Endothelial cell (in vitro differentiated cells): ENCODE data around the gene C12orf60. TPM values are rescaled to one million over a fixed set of nuclear protein-coding genes. Genes with fewer than 3 reads are reported as not detected.
A peak's percentile ranks its signal among the peaks of the same experiment; 100 is the strongest.

Experiments used
- DNase-seq: peaks from one replicate; pipeline ENCODE4 v3.0.0; 2021; ENCODE audit warnings: low spot score
- H3K27ac Mint-ChIP-seq: one replicate; pipeline ENCODE4 v1.8.0; 2021; ENCODE audit warnings: mixed read lengths, inconsistent platforms; ENCODE audit not compliant: unreplicated experiment
- H3K27me3 Mint-ChIP-seq: one replicate; pipeline ENCODE4 v1.8.0; 2021; ENCODE audit warnings: mild to moderate bottlenecking, moderate library complexity, mixed read lengths, inconsistent platforms; ENCODE audit not compliant: unreplicated experiment
- H3K36me3 Mint-ChIP-seq: one replicate; pipeline ENCODE4 v1.8.0; 2021; ENCODE audit warnings: mild to moderate bottlenecking, low read depth, mixed read lengths, inconsistent platforms; ENCODE audit not compliant: unreplicated experiment
- H3K4me1 Mint-ChIP-seq: one replicate; pipeline ENCODE4 v1.8.0; 2021; ENCODE audit warnings: mild to moderate bottlenecking, mixed read lengths, inconsistent platforms; ENCODE audit not compliant: unreplicated experiment
- H3K4me3 Mint-ChIP-seq: one replicate; pipeline ENCODE4 v1.8.0; 2021; ENCODE audit warnings: mild to moderate bottlenecking, mixed read lengths, inconsistent platforms; ENCODE audit not compliant: unreplicated experiment
- H3K9me3 Mint-ChIP-seq: one replicate; pipeline ENCODE4 v1.8.0; 2021; ENCODE audit warnings: mixed read lengths, inconsistent platforms; ENCODE audit not compliant: unreplicated experiment
- total RNA-seq: library from RNA; stranded (reverse); fragmentation: NEBNext Ultra II Directional; extraction: Animal tissue kit (Norgen Biotek cat#: 25700); gene quantifications from one replicate; pipeline ENCODE4 v1.2.1, GENCODE V29; 2021; ENCODE audit not compliant: unreplicated experiment
- TF ChIP-seq, protein P1 (sequence below): fragments of 200-600 bp; sonication (generic); IDR thresholded peaks from one replicate; pipeline ENCODE4 v1.5.0; 2021; ENCODE audit warnings: antibody characterized with exemption; ENCODE audit not compliant: unreplicated experiment

The C12orf60 gene
- total RNA-seq, 1 donor from 2014 or later: 1.8 TPM

DNA sequence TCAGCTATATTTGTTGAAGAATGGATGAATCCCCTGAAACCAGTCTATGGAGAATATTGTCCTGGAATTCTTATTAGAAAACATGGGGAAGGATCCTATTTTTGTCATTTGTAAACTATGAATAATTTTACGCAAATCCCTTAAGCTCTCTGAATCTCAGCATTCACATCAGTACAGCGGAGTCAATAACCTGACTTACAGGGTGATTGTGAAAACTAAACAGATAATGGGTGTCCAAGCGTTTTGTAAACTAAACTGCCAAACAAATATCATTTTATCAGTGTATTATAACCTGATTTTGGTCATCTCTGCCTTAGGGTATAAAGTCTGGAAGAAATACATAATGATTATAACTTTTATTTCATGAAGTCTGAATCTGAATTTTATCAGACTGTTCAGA, 29.9 kb downstream of the C12orf60 start:
- Mint-ChIP-seq H3K4me1 (peaks cover 27% of the 10 kb centered on the region), H3K27me3 (peaks cover 4% of the 10 kb centered on the region), H3K27ac (no peak overlapping the region), H3K4me3 (no peak overlapping the region), H3K9me3 (no peaks in the 10 kb centered on the region), H3K36me3 (no peaks in the 10 kb centered on the region)
- TF ChIP-seq, protein P1, sequence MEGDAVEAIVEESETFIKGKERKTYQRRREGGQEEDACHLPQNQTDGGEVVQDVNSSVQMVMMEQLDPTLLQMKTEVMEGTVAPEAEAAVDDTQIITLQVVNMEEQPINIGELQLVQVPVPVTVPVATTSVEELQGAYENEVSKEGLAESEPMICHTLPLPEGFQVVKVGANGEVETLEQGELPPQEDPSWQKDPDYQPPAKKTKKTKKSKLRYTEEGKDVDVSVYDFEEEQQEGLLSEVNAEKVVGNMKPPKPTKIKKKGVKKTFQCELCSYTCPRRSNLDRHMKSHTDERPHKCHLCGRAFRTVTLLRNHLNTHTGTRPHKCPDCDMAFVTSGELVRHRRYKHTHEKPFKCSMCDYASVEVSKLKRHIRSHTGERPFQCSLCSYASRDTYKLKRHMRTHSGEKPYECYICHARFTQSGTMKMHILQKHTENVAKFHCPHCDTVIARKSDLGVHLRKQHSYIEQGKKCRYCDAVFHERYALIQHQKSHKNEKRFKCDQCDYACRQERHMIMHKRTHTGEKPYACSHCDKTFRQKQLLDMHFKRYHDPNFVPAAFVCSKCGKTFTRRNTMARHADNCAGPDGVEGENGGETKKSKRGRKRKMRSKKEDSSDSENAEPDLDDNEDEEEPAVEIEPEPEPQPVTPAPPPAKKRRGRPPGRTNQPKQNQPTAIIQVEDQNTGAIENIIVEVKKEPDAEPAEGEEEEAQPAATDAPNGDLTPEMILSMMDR: no peak
- no peak for DNase-seq

DNA sequence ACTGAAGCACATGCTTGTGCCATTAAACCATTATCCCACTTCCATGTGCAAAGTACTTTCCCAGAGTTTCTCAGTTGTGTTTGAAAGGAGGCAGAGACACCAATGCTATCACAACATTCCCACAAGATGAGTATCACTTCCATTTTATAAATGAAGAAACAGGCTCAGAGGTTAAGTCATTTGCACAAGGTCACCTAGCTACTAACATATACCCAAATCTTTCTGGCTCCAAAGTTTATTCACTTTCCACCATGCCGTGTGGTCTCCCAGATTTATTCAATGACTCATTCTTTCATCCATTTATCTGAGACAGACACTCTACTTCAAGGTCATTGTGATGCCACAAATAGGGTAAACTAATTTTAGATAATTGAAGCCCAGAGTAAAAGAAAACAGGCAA, 30.5 kb downstream of the C12orf60 start:
- no peak for DNase-seq
- H3K4me1 Mint-ChIP-seq: peaks cover 27% of the 10 kb centered on the region

DNA sequence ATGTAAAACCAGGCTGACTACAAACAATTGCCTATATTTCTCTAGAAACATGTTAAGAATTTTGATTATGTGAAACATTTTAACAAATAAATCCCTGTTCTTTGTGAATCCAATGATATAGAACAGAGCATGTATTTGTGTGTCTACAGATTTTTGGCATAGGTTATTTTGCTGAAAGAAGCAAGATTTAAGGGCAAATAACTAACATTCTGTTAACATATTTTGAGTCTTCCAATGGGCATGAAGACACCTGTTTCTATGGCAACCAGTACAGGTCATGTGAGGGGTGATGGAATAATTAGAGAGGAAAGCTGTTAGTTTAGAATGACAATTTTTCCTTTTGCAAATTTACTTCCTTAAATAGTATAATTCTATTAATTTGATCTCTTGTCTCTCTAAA, 31.0 kb downstream of the C12orf60 start:
- Mint-ChIP-seq H3K4me1 (peaks cover 27% of the 10 kb centered on the region), H3K27me3 (peaks cover 4% of the 10 kb centered on the region), H3K9me3 (no peaks in the 10 kb centered on the region), H3K36me3 (peaks cover 3% of the 10 kb centered on the region), H3K4me3 (no peak overlapping the region), H3K27ac (peak overlapping the region; percentile 93)
- DNase-seq: no peak
- TF ChIP-seq, protein P1: no peak

More for the DNA sequence above, 30.5 kb downstream of the C12orf60 start:
- Mint-ChIP-seq H3K27ac (peak overlapping the region; percentile 93), H3K4me3 (no peak overlapping the region), H3K36me3 (no peaks in the 10 kb centered on the region), H3K9me3 (no peaks in the 10 kb centered on the region), H3K27me3 (peaks cover 4% of the 10 kb centered on the region)
- TF ChIP-seq, protein P1: no peak

DNA sequence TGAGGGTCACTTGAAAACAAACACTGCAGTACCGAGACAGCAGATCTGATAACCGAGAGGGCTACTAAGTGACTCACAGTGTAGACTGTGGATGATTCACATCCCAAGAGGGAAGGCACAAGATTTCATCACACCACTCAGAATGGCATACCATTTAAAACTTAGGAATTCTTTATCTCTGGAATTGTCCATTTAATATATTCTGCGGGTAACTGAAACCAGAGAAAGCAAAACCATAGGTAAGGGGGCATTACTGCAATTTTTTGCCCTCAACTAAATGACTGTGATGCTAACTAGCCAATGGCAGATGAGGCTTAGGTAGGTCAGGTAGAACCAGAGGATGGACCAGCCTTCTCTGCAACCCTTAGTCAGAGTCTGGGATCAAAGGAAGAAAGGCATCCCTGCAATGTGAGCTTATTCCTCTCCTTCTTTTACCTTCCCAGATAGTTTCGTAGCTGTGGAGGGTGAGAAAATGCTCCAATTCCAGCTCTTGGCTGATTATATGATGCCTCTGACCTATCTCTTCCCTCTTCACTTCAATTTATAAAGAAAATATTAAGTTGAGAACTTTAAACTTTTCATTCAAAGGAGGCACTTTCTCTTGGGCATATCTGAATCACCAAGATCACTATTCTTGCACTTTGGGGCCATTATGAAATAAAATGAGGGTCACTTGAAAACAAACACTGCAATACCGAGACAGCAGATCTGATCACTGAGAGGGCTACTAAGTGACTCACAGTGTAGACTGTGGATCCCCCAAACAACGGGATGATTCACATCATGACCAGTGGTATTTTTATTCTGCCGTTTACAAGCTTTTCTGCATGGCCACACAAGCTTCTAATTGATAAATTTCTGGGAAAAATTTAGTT, 33.1 kb downstream of the C12orf60 start:
- Mint-ChIP-seq H3K4me3 (no peak overlapping the region), H3K4me1 (peaks cover 27% of the 10 kb centered on the region), H3K9me3 (no peaks in the 10 kb centered on the region), H3K27ac (peak overlapping the region; percentile 39), H3K27me3 (peaks cover 4% of the 10 kb centered on the region), H3K36me3 (peaks cover 8% of the 10 kb centered on the region)
- TF ChIP-seq, protein P1: no peak
- DNase-seq: no peak

DNA sequence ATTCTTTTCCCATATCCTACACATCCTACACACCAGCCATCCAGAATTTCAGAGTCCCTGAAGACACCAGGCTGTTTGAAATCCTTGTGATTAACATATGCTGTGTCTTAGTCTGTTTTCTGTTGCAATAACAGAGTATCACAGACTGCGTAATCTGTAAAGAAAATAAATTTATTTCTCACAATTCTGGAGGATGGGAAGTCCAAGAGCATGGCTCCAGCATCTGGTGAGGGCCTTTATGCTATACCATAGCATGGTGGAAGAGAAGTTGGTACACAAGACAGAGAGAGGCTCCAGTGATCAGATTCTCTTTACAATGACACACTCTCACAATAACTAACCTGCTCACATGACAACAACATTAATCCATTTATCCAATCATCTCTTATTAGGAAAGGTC, 35.8 kb downstream of the C12orf60 start:
- Mint-ChIP-seq H3K4me3 (no peak overlapping the region), H3K9me3 (no peaks in the 10 kb centered on the region), H3K27ac (no peak overlapping the region)

More for the DNA sequence above, 35.8 kb downstream of the C12orf60 start:
- Mint-ChIP-seq H3K4me1 (peaks cover 28% of the 10 kb centered on the region), H3K27me3 (no peaks in the 10 kb centered on the region), H3K36me3 (peaks cover 8% of the 10 kb centered on the region)
- TF ChIP-seq, protein P1: no peak
- DNase-seq: no peak
